Lower leg skin (tissue), 4 donors: Measurements from ENCODE around the gene TACR1. TPM values are rescaled to one million over a fixed set of nuclear protein-coding genes. Genes with fewer than 3 reads are reported as not detected.

Experiments used
- DNase-seq, 2 donors: peaks; one replicate each; pipeline ENCODE4 v3.0.0-alpha.2; 2019; ENCODE audit warnings: low spot score in 2 of 2
- H3K4me3 ChIP-seq: fragments of 200-600 bp; sonication (generic); 2 replicates; pipeline ENCODE4 v1.5.1; 2017; ENCODE audit warnings: mild to moderate bottlenecking, low read depth; ENCODE audit not compliant: poor library complexity, severe bottlenecking
- WGBS, 2 donors: methylation state at CpG; one replicate each; pipeline ENCODE4 v1.1.5; 2018; 5-methylcytosine and 5-hydroxymethylcytosine counted together
- intact Hi-C: fragments of 100-400 bp; cut with DNase I; formaldehyde crosslinking; loops from one replicate; pipeline ENCODE4 v1.15.0; 2023; ENCODE audit warnings: low total_unique reads
- microRNA-seq, 2 donors: library from miRNA; unstranded; fragments of <30 nt; microRNA quantifications; one replicate each; pipeline ENCODE4, GENCODE V29; 2016; ENCODE audit warnings: borderline replicate concordance in 2 of 2, borderline number of aligned reads in 1 of 2
- total RNA-seq, 4 donors: library from RNA; depleted of rRNA; stranded (reverse); fragments of >200 nt; gene quantifications; one replicate each; pipeline ENCODE4 v1.1.0, GENCODE V29; 2016
- TF ChIP-seq, protein P1 (sequence below), 3 donors: fragments of 450-650 bp; IDR thresholded peaks; one replicate each; pipeline ENCODE4 v1.5.1; 2016; ENCODE audit warnings: antibody characterized with exemption in 3 of 3, mild to moderate bottlenecking in 3 of 3, moderate library complexity in 2 of 3

Gene TACR1
- total RNA-seq, 4 donors from 2014 or later, result 0.95 to 8.0 (median 2.7) TPM

DNA sequence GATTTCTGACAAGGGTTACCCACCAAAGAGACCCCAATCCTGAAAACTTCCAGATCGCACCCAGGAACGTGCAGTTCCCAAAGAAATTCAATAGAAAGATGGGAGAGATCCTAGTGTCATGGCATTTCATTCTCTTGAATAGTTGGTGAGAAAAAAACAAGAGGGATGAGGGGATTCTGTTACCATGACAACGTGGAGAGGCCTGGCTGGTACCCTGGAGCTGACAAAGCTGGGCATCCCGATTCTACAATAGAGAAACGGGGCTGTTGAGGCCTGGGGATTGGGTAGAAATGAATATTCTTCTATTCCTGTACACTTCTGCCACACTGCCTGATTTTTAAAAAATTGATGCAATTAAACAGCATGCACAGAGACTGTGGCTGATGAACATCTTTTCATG is 199.9 kb downstream of the TACR1 start:
- WGBS, 2 donors, result 92 to 93% methylated on average over 5 of the region's 5 CpGs
- intact Hi-C loops, result no loop called here
- DNase-seq, result no peak
- TF ChIP-seq, protein P1, sequence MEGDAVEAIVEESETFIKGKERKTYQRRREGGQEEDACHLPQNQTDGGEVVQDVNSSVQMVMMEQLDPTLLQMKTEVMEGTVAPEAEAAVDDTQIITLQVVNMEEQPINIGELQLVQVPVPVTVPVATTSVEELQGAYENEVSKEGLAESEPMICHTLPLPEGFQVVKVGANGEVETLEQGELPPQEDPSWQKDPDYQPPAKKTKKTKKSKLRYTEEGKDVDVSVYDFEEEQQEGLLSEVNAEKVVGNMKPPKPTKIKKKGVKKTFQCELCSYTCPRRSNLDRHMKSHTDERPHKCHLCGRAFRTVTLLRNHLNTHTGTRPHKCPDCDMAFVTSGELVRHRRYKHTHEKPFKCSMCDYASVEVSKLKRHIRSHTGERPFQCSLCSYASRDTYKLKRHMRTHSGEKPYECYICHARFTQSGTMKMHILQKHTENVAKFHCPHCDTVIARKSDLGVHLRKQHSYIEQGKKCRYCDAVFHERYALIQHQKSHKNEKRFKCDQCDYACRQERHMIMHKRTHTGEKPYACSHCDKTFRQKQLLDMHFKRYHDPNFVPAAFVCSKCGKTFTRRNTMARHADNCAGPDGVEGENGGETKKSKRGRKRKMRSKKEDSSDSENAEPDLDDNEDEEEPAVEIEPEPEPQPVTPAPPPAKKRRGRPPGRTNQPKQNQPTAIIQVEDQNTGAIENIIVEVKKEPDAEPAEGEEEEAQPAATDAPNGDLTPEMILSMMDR (IDR thresholded peaks at IDR 0.05), result no peak
- H3K4me3 ChIP-seq, result no peak overlapping the region

Small RNAs within 50 kb of the gene (microRNA-seq; reads per million reads assigned to microRNA genes)
- gene MIR5000, result 0 to 1.7 reads per million in 2 donors

Other genes with a start within 250 kb of the TACR1 start
- gene POLE4, start 240.9 kb downstream of the TACR1 start, total RNA-seq, result 10 to 100 TPM in 3 of 4 donors, 1 to 10 TPM in 1; 8.1 to 20.9 (median 15.7) TPM